GM21529 (cell line): Measurements from ENCODE around the gene TTLL4.
A peak's percentile ranks its signal among the peaks of the same experiment; 100 is the strongest.
"Not testable (repeated sequence)": the region's sequence is repeated elsewhere in the genome, so short reads cannot be mapped to it uniquely, and the experiment has no call there.

Source experiments
- ATAC-seq: cut with Tn5 transposase; IDR thresholded peaks from one replicate; pipeline ENCODE4 v1.9.1; 2021; ENCODE audit not compliant: unreplicated experiment

The TTLL4 gene

GRCh38 chr2:218736531-218736930 is 25.9 kb downstream of the TTLL4 start:
- ATAC-seq = no peak

GRCh38 chr2:218743068-218743467 is 32.4 kb downstream of the TTLL4 start:
- ATAC-seq = peak; percentile 60

- ATAC-seq = peak; percentile 51
These were observed 34.0 kb downstream of the TTLL4 start for GRCh38 chr2:218744615-218745014.

GRCh38 chr2:218745160-218745558 is 34.5 kb downstream of the TTLL4 start:
- no peak for ATAC-seq

GRCh38 chr2:218745559-218746469 is 35.2 kb downstream of the TTLL4 start:
- ATAC-seq = no peak

GRCh38 chr2:218746470-218746795 is 35.8 kb downstream of the TTLL4 start:
- no peak for ATAC-seq

- ATAC-seq = no peak
These were observed 36.3 kb downstream of the TTLL4 start for GRCh38 chr2:218746960-218747359.

- ATAC-seq = no peak
These were observed 38.3 kb downstream of the TTLL4 start for GRCh38 chr2:218748741-218749441.

- no peak for ATAC-seq
These were observed 43.6 kb downstream of the TTLL4 start for GRCh38 chr2:218754201-218754600.

GRCh38 chr2:218754781-218755180 is 44.1 kb downstream of the TTLL4 start:
- no peak for ATAC-seq

- no peak for ATAC-seq
These were observed 44.5 kb downstream of the TTLL4 start for GRCh38 chr2:218755198-218755566.

- no peak for ATAC-seq
These were observed 45.2 kb downstream of the TTLL4 start for GRCh38 chr2:218755567-218756404.

- ATAC-seq = no peak
These were observed 46.2 kb downstream of the TTLL4 start for GRCh38 chr2:218756599-218757377.

- ATAC-seq = no peak
These were observed 51.2 kb downstream of the TTLL4 start for GRCh38 chr2:218761795-218762194.

GRCh38 chr2:218772759-218773158 is 62.1 kb downstream of the TTLL4 start:
- not testable (repeated sequence) for ATAC-seq

GRCh38 chr2:218773881-218774280 is 63.2 kb downstream of the TTLL4 start:
- no peak for ATAC-seq

GRCh38 chr2:218776488-218776887 is 65.9 kb downstream of the TTLL4 start:
- ATAC-seq = no peak

GRCh38 chr2:218777276-218777990 is 66.8 kb downstream of the TTLL4 start:
- no peak for ATAC-seq

- no peak for ATAC-seq
These were observed 69.4 kb downstream of the TTLL4 start for GRCh38 chr2:218780046-218780445.
